HEK293 (cell line): ENCODE data around the gene CRYBB1.

Experiments used
- CTCF ChIA-PET: fragments of 350-600 bp; formaldehyde crosslinking; extraction: SDS; loops from one replicate; lab custom pipeline; 2021; ENCODE audit warnings: antibody characterized with exemption; lab: Yijun Ruan, JAX
- POLR2A ChIA-PET: fragments of 300-600 bp; formaldehyde crosslinking; extraction: SDS; loops from one replicate; lab custom pipeline; 2020; ENCODE audit warnings: antibody characterized with exemption, inconsistent platforms; lab: Yijun Ruan, JAX
- H3K27ac ChIP-seq: fragments of 200-500 bp; sonication (Bioruptor generic); 2 replicates; pipeline ENCODE4 v1.5.1; 2014; ENCODE audit warnings: low read depth, low read length, control low read depth, inconsistent platforms; ENCODE audit errors: extremely low read depth
- H3K36me3 ChIP-seq, 2 experiments: fragments of 200-500 bp in 1 of 2; sonication (Bioruptor generic) in 1 of 2; 1 replicate in 1 of 2; 2 replicates in 1 of 2; pipeline ENCODE4 v1.5.1; 2014 to 2017; ENCODE audit warnings: inconsistent platforms in 2 of 2, low read length in 2 of 2; ENCODE audit not compliant: control insufficient read depth in 2 of 2, insufficient read depth in 1 of 2
- H3K4me1 ChIP-seq: fragments of 200-500 bp; sonication (Bioruptor generic); 2 replicates; pipeline ENCODE4 v1.5.1; 2014; ENCODE audit warnings: mild to moderate bottlenecking, low read length, inconsistent platforms; ENCODE audit not compliant: control insufficient read depth, insufficient read depth
- H3K4me3 ChIP-seq: 2 replicates; pipeline ENCODE4 v1.5.1; 2011; ENCODE audit warnings: low read depth, mild to moderate bottlenecking, control low read depth, low read length, moderate library complexity
- H3K9me3 ChIP-seq: fragments of 200-500 bp; sonication (Bioruptor generic); 2 replicates; pipeline ENCODE4 v1.5.1; 2014; ENCODE audit warnings: low read depth, low read length, inconsistent platforms; ENCODE audit not compliant: control insufficient read depth, insufficient read depth
- BCL11A ChIP-seq: fragments of 450-650 bp; formaldehyde crosslinking; IDR thresholded peaks from 2 replicates; pipeline ENCODE4 v1.5.1; 2016; ENCODE audit warnings: low read depth, missing biosample characterization, missing genetic modification characterization
- EGR2 ChIP-seq: fragments of 450-650 bp; formaldehyde crosslinking; IDR thresholded peaks from 2 replicates; pipeline ENCODE4 v1.5.1; 2016; ENCODE audit warnings: low read depth, missing biosample characterization, missing genetic modification characterization
- INSM2 ChIP-seq: fragments of 450-650 bp; formaldehyde crosslinking; IDR thresholded peaks from 2 replicates; pipeline ENCODE4 v1.5.1; 2016; ENCODE audit warnings: missing biosample characterization, missing genetic modification characterization
- OSR2 ChIP-seq: fragments of 450-650 bp; formaldehyde crosslinking; IDR thresholded peaks from 2 replicates; pipeline ENCODE4 v1.5.1; 2016; ENCODE audit warnings: missing biosample characterization, missing genetic modification characterization
- PRDM1 ChIP-seq: fragments of 450-650 bp; formaldehyde crosslinking; IDR thresholded peaks from 2 replicates; pipeline ENCODE4; 2016; ENCODE audit warnings: missing biosample characterization, missing genetic modification characterization
- ZFHX2 ChIP-seq: fragments of 450-650 bp; formaldehyde crosslinking; conservative IDR thresholded peaks from 2 replicates; pipeline ENCODE4 v1.5.1; 2016; ENCODE audit warnings: missing biosample characterization, missing genetic modification characterization
- ZIC2 ChIP-seq: fragments of 450-650 bp; formaldehyde crosslinking; IDR thresholded peaks from 2 replicates; pipeline ENCODE4 v1.5.1; 2016; ENCODE audit warnings: missing biosample characterization, missing genetic modification characterization
- ZNF37A ChIP-seq: fragments of 450-650 bp; IDR thresholded peaks from 2 replicates; pipeline ENCODE4 v1.5.1; 2018; ENCODE audit warnings: missing biosample characterization, missing genetic modification characterization
- ZNF398 ChIP-seq: fragments of 450-650 bp; formaldehyde crosslinking; IDR thresholded peaks from 2 replicates; pipeline ENCODE4 v1.5.1; 2017; ENCODE audit warnings: missing biosample characterization, missing genetic modification characterization
- ZNF777 ChIP-seq: fragments of 450-650 bp; formaldehyde crosslinking; IDR thresholded peaks from 2 replicates; pipeline ENCODE4 v1.5.1; 2017; ENCODE audit warnings: missing biosample characterization, missing genetic modification characterization, borderline replicate concordance
- TF ChIP-seq, protein P1 (sequence below): fragments of 450-650 bp; formaldehyde crosslinking; IDR thresholded peaks from 2 replicates; pipeline ENCODE4 v1.5.1; 2016; ENCODE audit warnings: missing biosample characterization, missing genetic modification characterization

The CRYBB1 gene

DNA sequence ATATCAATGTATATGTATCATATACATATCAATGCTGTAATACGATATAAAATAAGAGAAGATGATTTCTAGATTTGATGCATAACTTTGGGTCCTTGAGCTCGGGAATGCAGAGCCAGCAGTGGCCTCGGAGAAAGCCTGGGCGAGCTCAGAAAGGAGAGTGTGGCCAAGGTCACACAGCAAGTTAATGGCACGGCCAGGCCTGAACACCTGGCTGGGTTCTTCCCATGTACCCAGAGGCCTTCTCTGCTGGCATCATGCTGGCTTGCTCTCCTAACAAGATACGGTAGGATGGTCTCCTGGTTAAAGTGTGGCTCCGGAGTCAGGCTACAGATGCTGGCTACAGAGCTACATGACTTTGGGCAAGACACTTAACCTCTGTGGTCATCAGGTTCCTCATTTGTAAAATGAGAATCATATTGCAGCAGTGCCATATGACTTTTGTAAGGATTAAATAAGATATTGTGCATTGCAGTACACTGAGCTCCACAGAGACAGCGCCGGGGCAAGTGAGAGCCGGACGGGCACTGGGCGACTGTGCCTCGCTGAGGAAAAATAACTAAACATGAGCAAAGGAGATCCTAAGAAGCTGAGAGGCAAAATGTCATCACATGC is 57.8 kb downstream of the CRYBB1 start (continued):
- TF ChIP-seq ZNF398 (tag by site-specific recombination) (no peak), PRDM1 (tag by site-specific recombination) (no peak)

DNA sequence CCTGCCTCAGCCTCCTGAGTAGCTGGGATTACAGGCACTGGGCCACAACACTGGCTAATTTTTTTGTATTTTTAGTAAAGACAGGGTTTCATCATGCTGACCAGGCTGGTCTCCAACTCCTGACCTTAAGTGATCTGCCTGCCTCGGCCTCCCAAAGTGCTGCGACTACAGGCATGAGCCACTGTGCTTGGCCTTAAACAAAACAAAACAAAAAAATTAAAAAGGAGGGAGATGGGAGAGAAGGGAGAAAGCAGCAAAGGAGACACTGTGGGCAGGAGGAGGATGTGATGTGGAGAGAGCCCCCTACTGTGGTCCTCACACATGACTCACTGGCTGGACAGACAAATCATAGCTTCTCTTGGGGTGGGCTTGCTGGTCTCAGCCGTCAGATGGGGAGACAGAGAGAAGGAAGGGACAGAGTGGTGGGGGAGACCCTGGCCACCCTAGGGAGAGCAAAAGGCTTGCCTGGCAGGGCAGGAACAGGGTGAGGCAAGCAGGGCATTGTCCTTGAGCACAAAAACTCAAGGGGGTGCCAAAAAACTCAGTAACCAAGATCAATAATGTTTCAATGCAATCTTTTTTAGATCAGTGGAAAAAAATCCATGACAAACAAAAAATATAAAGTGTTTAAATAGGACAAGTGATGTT is 59.5 kb downstream of the CRYBB1 start:
- no peaks in the 10 kb centered on the region for H3K4me1 ChIP-seq
- H3K9me3 ChIP-seq: no peaks in the 10 kb centered on the region
- H3K27ac ChIP-seq: no peak overlapping the region
- peak; percentile 70 for TF ChIP-seq ZIC2
- TF ChIP-seq ZNF777 (tag by site-specific recombination): no peak
- TF ChIP-seq, protein P1, sequence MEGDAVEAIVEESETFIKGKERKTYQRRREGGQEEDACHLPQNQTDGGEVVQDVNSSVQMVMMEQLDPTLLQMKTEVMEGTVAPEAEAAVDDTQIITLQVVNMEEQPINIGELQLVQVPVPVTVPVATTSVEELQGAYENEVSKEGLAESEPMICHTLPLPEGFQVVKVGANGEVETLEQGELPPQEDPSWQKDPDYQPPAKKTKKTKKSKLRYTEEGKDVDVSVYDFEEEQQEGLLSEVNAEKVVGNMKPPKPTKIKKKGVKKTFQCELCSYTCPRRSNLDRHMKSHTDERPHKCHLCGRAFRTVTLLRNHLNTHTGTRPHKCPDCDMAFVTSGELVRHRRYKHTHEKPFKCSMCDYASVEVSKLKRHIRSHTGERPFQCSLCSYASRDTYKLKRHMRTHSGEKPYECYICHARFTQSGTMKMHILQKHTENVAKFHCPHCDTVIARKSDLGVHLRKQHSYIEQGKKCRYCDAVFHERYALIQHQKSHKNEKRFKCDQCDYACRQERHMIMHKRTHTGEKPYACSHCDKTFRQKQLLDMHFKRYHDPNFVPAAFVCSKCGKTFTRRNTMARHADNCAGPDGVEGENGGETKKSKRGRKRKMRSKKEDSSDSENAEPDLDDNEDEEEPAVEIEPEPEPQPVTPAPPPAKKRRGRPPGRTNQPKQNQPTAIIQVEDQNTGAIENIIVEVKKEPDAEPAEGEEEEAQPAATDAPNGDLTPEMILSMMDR (tag by site-specific recombination): peak; percentile 11; the same call in 1 of the 2 replicates
- TF ChIP-seq OSR2: no peak
- POLR2A ChIA-PET: no interaction called here
- H3K36me3 ChIP-seq: no peaks in the 10 kb centered on the region
- no peak overlapping the region for H3K4me3 ChIP-seq
- CTCF ChIA-PET: no interaction called here

GRCh38 chr22:26556904-26557303 is 60.9 kb downstream of the CRYBB1 start:
- H3K4me1 ChIP-seq: no peaks in the 10 kb centered on the region
- H3K27ac ChIP-seq: no peak overlapping the region

DNA sequence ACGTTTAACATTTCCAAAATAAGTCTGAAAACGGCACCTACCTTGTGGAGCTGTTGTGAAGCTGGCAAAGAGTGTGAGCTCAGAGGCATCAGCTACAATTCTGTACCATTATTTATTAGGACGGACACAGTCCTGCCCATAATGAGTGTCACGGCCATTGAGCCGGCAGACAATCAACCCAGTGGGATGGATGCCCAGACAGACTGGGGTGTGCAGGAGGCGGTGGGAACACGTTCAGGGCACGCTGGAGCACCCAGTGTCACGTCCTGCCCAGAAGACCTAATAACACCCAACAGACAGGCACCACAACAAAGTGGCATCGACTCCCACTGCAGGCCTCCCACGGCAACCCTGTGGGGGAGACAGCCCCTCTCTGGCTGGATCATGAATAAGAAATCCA is 62.3 kb downstream of the CRYBB1 start:
- Histone ChIP-seq H3K4me1 (no peaks in the 10 kb centered on the region), H3K9me3 (no peaks in the 10 kb centered on the region), H3K36me3 (no peaks in the 10 kb centered on the region), H3K4me3 (no peak overlapping the region), H3K27ac (no peak overlapping the region)
- TF ChIP-seq INSM2 (tag by site-specific recombination): no peak
- TF ChIP-seq EGR2 (tag by site-specific recombination): peak; percentile 35; the same call in 1 of the 2 replicates
- peak; percentile 33 for TF ChIP-seq ZFHX2 (tag by site-specific recombination)
- CTCF ChIA-PET: interaction anchor here (0.8 kb wide), 1 partner anchor 53 kb away, joined by 3 read pairs; no protein-coding TSS in a partner anchor
- POLR2A ChIA-PET: no interaction called here

More at GRCh38 chr22:26556904-26557303, 60.9 kb downstream of the CRYBB1 start:
- CTCF ChIA-PET: no interaction called here
- POLR2A ChIA-PET: no interaction called here
- no peaks in the 10 kb centered on the region for H3K9me3 ChIP-seq
- no peak overlapping the region for H3K4me3 ChIP-seq
- H3K36me3 ChIP-seq: no peaks in the 10 kb centered on the region
- TF ChIP-seq ZNF37A (no peak), BCL11A (tag by site-specific recombination) (no peak)
